ENCODE results near the gene PCNX2. TPM values are rescaled to one million over a fixed set of nuclear protein-coding genes. Genes with fewer than 3 reads are reported as not detected.
A peak's percentile ranks its signal among the peaks of the same experiment; 100 is the strongest.

PCNX2 gene
- total RNA-seq, 1 experiment from 2014 or later = 18.6 TPM

DNA sequence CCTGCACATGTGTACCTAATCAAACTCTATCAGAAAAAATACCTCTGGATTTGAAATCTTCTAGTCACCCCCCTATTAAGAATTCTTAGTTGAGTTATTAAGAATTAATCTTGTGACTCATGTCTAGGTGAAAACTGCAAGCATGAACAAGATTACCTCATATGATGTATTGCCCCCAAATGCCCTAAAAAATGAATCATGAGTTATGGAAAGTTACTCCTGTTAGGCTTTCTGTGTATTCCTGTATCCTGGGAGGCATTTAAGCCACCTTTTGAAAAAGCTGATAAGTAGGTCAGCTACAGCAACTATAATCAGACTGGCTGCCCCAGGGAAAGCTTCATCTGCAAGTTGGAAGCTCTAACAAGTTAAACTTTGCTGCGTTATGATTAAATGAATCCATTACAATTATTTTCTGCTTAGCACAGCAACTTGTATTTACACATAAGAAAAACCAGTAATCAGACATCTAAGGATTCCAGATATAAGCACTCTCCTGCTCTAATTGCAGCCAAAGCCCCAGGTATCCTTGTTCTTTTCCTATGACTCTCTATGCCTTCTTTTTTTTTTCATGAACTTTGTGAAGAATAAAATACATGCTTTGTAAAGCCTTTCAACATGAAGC is 197.5 kb downstream of the PCNX2 start:
- POLR2A ChIA-PET (ENCODE audit: unreplicated experiment) = no interaction called here
- no peak overlapping the region for H3K4me2 ChIP-seq
- no peaks in the 10 kb centered on the region for H4K20me1 ChIP-seq (ENCODE audit: insufficient read depth)
- DNase-seq = no peak
- 0 out of 2 replicates have a peak overlapping the region, but pooled peaks have one; percentile 7 for H3K27ac ChIP-seq
- H3F3A ChIP-seq (ENCODE audit: insufficient read depth, low read depth) = no peaks in the 10 kb centered on the region
- no peaks in the 10 kb centered on the region for H3K36me3 ChIP-seq (ENCODE audit: low read depth)
- H3K79me2 ChIP-seq (ENCODE audit: low read depth) = no peaks in the 10 kb centered on the region
- BruUV-seq (replicated peaks) = no TSS peak
- H3K27me3 ChIP-seq (ENCODE audit: insufficient read depth, low read depth) = no peaks in the 10 kb centered on the region
- no peak overlapping the region for H2AFZ ChIP-seq
- no peak overlapping the region for H3K4me3 ChIP-seq
- intact Hi-C loops (cut with micrococcal nuclease; ENCODE audit: unreplicated experiment) = no loop called here
- no peaks in the 10 kb centered on the region for H3K9me2 ChIP-seq (ENCODE audit: insufficient read depth)
- peaks cover 15% of the 10 kb centered on the region; the same call in 1 of the 2 replicates for H3K4me1 ChIP-seq (replicated peaks; ENCODE audit: insufficient read depth)
- TF ChIP-seq, protein P1, sequence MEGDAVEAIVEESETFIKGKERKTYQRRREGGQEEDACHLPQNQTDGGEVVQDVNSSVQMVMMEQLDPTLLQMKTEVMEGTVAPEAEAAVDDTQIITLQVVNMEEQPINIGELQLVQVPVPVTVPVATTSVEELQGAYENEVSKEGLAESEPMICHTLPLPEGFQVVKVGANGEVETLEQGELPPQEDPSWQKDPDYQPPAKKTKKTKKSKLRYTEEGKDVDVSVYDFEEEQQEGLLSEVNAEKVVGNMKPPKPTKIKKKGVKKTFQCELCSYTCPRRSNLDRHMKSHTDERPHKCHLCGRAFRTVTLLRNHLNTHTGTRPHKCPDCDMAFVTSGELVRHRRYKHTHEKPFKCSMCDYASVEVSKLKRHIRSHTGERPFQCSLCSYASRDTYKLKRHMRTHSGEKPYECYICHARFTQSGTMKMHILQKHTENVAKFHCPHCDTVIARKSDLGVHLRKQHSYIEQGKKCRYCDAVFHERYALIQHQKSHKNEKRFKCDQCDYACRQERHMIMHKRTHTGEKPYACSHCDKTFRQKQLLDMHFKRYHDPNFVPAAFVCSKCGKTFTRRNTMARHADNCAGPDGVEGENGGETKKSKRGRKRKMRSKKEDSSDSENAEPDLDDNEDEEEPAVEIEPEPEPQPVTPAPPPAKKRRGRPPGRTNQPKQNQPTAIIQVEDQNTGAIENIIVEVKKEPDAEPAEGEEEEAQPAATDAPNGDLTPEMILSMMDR (conservative IDR thresholded peaks at IDR 0.05) = no peak
- TF ChIP-seq EZH2 (IDR thresholded peaks at IDR 0.05; ENCODE audit: low read depth) = no peak
- CTCF ChIA-PET = no interaction called here
- no peaks in the 10 kb centered on the region for H3K9me3 ChIP-seq (ENCODE audit: insufficient read depth, low read depth)

DNA sequence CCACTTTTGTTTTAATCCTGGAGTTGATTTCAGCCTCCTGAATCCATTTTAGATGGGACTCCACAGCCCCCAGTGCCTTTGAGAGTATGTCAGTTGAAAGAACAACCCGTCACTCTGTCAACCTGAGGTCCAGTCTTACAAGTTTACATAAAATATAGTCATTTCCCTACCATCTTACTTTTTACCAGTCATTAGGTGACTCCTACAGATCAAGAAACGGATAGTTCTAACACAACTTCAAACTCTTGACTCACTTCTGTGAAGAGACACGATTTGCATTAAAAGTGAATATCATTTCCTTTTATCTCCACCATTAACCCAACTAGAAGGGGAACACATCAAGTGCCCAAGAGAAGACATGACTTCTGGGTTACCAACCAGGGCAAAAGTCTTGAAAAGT is 198.0 kb downstream of the PCNX2 start:
- 0 out of 2 replicates have a peak overlapping the region, but pooled peaks have one; percentile 7 for H3K27ac ChIP-seq

DNA sequence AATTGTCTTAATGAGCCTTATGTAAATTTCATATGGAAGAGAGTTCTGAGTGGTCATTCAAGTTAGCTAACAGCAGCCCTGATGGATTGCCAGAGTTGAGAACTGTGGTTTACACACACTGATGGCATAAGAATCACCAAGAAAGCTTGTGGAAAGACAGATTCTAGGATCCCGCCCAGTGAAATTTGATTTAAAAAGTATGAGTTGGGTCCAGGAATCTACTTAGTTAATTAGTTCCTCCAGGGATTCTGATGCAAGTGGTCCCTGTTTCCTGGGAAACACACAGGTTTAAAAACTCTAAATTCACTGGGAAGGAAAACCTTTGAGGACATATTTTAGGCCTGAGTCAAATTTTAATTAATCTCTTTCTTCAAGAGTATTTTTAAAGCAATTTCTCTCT is 200.8 kb downstream of the PCNX2 start:
- TF ChIP-seq, protein P1 (conservative IDR thresholded peaks at IDR 0.05) = no peak
- TF ChIP-seq EZH2 (IDR thresholded peaks at IDR 0.05; ENCODE audit: low read depth) = no peak
- Histone ChIP-seq H2AFZ (no peak overlapping the region), H3K9me3 (ENCODE audit: insufficient read depth, low read depth) (no peaks in the 10 kb centered on the region), H3K4me1 (replicated peaks; ENCODE audit: insufficient read depth) (peaks cover 15% of the 10 kb centered on the region; the same call in 1 of the 2 replicates), H3K79me2 (ENCODE audit: low read depth) (no peaks in the 10 kb centered on the region), H3F3A (ENCODE audit: insufficient read depth, low read depth) (no peaks in the 10 kb centered on the region), H3K4me3 (no peak overlapping the region), H3K36me3 (ENCODE audit: low read depth) (no peaks in the 10 kb centered on the region), H3K27ac (no peak overlapping the region), H4K20me1 (ENCODE audit: insufficient read depth) (no peaks in the 10 kb centered on the region), H3K27me3 (ENCODE audit: insufficient read depth, low read depth) (no peaks in the 10 kb centered on the region), H3K4me2 (no peak overlapping the region), H3K9me2 (ENCODE audit: insufficient read depth) (no peaks in the 10 kb centered on the region)
- no peak for DNase-seq
- BruUV-seq (replicated peaks) = no TSS peak
- ChIA-PET CTCF (no interaction called here), POLR2A (ENCODE audit: unreplicated experiment) (no interaction called here)
- intact Hi-C loops (cut with micrococcal nuclease; ENCODE audit: unreplicated experiment) = no loop called here

More for the DNA sequence above, 198.0 kb downstream of the PCNX2 start:
- Histone ChIP-seq H3K9me2 (ENCODE audit: insufficient read depth) (no peaks in the 10 kb centered on the region), H3K36me3 (ENCODE audit: low read depth) (no peaks in the 10 kb centered on the region), H3K9me3 (ENCODE audit: insufficient read depth, low read depth) (no peaks in the 10 kb centered on the region), H3F3A (ENCODE audit: insufficient read depth, low read depth) (no peaks in the 10 kb centered on the region), H3K4me2 (no peak overlapping the region), H4K20me1 (ENCODE audit: insufficient read depth) (no peaks in the 10 kb centered on the region), H3K27me3 (ENCODE audit: insufficient read depth, low read depth) (no peaks in the 10 kb centered on the region), H2AFZ (no peak overlapping the region), H3K4me1 (replicated peaks; ENCODE audit: insufficient read depth) (peaks cover 15% of the 10 kb centered on the region; the same call in 1 of the 2 replicates), H3K4me3 (no peak overlapping the region), H3K79me2 (ENCODE audit: low read depth) (no peaks in the 10 kb centered on the region)
- no peak for DNase-seq
- TF ChIP-seq, protein P1 (conservative IDR thresholded peaks at IDR 0.05) = no peak
- TF ChIP-seq EZH2 (IDR thresholded peaks at IDR 0.05; ENCODE audit: low read depth) = no peak
- BruUV-seq (replicated peaks) = no TSS peak
- intact Hi-C loops (cut with micrococcal nuclease; ENCODE audit: unreplicated experiment) = no loop called here
- POLR2A ChIA-PET (ENCODE audit: unreplicated experiment) = no interaction called here
- CTCF ChIA-PET = no interaction called here

Data from PC-9 (cell line).